ENCODE data around the gene IKBIP.
"Not testable (repeated sequence)": the region's sequence is repeated elsewhere in the genome, so short reads cannot be mapped to it uniquely, and the experiment has no call there.

IKBIP gene

GRCh38 chr12:98635657-98636323 lies 8.8 kb downstream of the IKBIP start:
- DNase-seq: peak; percentile 58

DNA sequence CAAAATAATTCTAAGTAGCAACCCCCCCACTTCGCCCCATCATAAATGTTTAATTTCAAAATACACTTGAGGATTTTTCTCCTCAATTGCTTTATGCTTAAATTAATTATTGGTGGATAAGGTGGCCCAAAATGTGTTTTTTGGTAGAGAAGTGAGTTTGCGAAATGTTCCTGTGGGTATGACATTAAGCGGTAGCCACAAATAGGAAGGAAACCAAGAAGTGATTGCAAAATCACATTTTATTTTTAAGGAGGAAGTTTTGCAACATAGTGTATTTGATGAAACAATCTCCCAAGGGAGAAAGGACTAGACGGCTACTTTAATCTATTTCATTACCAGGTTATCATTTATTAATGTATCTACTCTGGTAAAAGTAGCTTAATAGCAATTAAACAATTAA lies 25.6 kb downstream of the IKBIP start:
- no peak for DNase-seq

DNA sequence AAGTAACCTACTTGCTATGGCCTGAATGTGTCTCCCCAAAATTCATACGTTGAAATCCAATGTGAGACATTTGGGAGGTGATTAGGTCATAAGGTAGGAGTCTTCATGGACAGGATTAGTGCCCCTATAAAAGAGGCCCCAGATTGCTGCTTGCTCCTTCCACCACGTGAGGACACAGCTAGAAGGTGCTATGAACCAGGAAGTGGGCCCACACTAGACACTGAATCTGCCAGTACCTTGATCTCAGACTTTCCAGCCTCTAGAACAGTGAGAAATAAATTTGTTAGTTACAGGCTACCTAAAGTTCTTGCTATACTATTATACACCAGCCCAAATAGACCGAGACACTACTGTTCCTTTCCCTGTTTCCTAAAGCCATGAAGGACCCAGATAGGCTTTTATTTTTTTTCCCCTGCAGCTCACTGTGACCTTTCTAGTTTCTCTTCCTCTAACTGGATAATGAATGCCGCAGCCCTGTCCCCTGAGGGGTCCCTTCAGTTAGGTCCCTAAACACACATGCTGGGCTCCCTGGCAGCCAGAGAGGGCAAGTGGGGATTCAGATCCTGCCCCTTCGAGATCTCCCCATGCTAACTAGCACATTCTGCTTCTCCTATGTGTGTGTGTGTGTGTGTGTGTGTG lies 31.8 kb downstream of the IKBIP start:
- DNase-seq: no peak

- DNase-seq: no peak
These were observed 34.0 kb downstream of the IKBIP start for GRCh38 chr12:98610596-98610995.

DNA sequence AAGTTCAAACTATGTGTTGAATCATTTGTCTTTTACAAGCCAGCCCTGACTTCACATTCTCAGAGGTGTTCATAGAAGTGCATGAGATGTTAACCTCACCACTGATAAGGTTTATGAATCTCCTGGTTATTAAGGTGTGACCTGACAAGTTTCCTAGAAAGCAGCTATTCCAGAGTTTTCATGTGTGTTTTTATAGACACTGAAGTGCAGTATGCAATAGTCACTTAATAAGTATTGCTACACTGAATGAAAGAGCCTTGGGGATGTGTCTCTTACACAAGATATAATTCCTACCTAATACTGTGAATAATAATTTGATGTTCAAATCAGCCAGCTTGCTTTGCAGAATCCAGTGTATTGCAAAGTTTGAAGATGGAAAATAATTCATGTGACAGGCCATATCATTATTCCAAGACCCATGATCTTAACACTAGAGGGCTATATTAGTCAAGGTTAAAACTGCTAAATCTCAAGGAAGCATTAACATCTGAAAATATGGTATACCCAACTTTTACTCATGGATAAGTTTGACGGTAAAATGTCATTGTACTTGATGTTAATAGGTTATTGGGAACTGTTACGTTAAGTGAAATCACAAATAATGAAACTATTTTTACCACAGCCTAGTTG lies 38.1 kb downstream of the IKBIP start:
- no peak for DNase-seq

DNA sequence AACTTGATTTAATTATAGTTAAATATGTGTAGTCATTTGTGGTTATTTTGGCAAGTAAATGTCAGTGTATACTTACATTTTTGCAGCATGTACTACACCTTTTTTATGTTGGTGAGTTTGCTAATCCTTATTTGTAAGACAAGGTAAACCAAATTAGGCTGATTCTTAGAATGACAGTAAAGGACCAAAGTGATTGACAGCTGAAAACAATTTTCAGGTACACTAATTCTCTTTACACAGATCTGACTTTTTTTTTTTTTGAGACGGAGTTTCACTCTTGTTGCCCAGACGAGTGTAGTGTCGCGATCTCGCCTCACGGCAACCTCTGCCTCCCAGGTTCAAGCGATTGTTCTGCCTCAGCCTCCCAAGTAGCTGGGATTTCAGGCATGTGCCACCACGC lies 42.7 kb downstream of the IKBIP start:
- DNase-seq: no peak

- DNase-seq: not testable (repeated sequence)
These were observed 47.3 kb downstream of the IKBIP start for GRCh38 chr12:98597313-98597712.

DNA sequence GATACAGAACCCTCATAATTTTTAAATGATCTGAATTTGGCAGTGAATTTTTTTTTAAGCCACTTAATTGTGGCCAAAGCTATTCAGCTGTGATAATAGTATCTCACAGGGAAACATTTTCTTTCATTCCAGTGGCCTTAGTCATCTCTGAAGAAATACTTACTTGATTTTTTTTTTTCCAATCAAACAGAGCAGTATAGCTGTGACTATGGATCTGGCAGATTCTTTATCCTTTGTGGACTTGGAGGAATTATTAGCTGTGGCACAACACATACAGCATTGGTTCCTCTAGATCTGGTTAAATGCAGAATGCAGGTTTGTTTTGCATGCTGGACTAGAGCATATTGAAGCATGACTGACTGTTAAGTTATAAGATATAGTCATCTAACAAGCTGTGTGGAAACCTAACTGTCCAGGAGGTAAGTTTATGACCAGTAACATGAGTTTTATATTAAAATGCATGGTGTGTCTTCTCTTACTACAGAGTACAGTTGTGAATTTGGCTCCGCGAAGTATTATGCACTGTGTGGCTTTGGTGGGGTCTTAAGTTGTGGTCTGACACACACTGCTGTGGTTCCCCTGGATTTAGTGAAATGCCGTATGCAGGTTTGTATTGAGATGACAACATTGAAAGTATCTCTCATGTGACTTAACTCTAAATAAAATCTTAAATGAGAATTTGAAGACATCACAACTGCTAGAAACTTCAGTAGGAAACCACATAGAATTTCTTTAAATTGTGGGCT lies 49.2 kb downstream of the IKBIP start:
- no peak for DNase-seq

DNA sequence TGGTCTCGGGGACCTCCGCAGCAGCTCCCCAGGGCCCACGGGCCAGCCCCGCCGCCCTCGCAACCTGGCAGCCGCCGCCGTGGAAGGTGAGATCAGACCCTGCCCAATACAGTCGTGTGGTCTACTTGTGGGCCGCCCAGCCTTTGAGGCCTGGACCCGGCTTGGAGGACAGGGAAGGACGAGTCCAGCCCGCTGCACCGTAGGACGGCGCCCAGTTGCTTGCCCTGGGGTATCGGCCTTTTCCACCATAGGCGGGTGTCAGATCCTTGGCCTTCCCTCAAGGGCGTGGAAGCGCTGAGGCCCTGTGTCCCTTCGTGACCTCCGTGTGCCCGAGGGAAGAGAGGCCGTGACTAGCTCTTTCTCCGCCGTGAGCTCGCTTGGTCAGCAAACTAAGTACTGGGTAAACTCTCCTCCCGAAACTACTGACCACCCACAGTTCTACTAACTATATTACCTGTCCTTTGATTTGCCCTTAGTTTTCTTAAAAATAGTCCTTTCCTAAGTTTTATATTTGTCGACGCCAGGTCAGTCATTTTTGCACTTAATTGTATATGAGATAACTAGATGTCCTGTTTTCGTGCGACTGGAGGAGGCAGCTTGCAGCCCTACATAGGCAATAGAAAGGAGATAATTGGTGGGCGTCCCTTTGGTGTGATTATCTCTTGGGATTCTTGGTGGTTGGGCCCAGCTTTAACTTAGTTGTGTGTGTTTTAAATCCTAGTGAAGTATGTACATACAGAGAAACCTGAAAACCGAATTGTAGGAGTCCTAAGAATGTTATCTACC lies 50.3 kb downstream of the IKBIP start:
- no peak for DNase-seq

GRCh38 chr12:98593351-98594049 lies 51.1 kb downstream of the IKBIP start, which contains the start of gene SLC25A3:
Gene SLC25A3 (plus strand): TSS chr12:98593686. CDS start chr12:98593979, 293 bp downstream.
- DNase-seq: peak; percentile 97

DNA sequence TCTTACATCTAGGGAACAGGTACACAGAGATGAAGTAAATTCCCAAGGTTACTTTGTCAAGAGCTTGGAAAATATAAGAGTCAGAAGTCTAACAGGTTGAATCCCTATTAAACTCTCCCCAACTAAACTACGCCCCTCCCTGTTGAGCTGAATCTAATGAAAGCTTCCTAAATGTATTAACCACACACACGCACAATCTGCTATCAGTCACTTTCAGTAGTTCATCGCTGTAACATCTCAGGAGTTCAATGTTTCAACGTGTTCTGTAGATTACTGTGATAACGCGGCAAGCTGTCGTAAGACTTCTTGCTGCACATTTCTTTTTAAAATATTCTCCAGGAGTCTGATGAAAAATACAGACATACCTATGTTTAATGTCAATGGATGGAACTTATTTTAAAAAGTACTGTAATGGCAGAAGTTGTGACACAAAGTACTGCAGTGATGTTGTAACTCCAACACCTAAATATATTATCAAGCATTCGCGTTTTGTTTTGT lies 51.7 kb downstream of the IKBIP start:
- no peak for DNase-seq

DNA sequence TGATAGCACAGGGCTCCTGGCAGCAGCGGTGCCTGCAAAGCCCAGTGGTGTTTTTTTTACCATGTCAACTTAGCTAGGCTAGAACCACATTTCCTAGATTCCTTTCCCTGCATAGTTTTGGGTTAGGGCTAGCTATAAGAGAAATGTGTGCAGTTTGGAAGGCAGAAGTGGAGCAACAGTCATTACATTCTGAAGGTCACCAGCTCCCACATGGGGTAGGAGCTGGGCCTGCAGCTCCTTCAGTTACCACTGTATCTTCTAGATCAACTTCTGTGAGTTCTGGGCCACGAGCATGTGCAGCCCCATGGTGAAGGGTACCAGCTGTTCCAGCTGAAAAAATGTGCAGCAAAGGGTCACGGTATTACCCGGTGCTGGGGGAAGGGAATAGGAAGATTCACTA lies 53.4 kb downstream of the IKBIP start:
- no peak for DNase-seq

GRCh38 chr12:98587084-98587483 lies 57.5 kb downstream of the IKBIP start:
- peak; percentile 98 for DNase-seq

DNA sequence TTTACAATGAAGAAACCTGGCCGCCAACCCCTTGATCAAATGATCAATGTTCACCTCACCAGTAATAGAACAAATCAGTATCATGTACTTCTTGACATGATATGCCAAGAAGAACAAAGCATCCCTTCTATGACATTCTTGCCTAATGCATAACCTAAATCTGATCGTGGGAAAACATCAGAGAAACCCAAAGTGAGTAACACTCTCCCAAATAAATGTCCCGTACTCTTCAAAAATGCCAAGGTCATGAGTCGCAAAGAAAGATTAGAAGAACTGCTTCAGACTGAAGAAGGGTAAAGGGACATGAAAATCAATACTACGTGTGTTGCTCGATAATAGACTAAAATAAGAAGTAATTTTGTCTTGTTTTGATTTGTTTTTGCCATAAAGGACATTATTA lies 62.5 kb downstream of the IKBIP start:
- no peak for DNase-seq

- no peak for DNase-seq
These were observed 63.5 kb downstream of the IKBIP start for GRCh38 chr12:98581101-98581500.

- no peak for DNase-seq
These were observed 63.9 kb downstream of the IKBIP start for GRCh38 chr12:98580695-98581094.

GRCh38 chr12:98579835-98580234 lies 64.8 kb downstream of the IKBIP start:
- DNase-seq: no peak

DNA sequence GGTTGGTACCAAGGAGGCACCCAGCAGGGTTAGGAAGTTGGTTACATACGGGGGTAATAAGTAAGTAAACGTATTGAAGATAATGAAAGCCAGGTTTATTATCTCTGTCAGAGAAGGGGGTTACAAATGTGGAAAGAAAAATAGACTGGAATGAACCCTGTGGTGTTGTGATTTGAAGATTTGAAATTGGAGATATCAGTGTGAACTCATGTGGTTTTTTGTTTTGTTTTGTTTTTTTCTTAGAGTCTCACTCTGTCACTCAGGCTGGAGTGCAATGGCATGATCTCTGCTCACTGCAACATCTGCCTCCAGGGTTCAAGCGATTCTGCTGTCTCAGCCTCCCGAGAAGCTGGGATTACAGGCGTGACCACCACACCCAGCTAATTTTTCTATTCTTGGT lies 65.2 kb downstream of the IKBIP start:
- DNase-seq: no peak

GRCh38 chr12:98578821-98579220 lies 65.8 kb downstream of the IKBIP start:
- DNase-seq: peak; percentile 6

DNA sequence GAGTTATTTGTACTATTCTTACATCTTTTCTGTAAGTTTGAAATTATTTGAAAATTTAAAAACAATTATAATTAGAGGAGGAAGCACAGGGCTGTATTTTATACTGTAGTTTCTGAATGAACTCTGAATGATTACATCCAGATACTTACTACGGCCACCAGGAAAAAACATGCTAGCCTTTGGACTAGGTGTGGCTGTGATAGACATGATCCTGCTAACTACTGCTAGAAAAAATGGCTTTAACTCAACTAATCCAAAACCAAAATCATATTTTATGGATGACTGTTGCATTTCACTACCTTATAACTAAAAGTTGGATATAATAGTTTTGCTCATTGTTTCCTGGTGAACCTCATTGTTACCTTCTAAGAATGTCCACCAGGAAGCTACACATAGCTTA lies 66.2 kb downstream of the IKBIP start:
- DNase-seq: no peak

DNA sequence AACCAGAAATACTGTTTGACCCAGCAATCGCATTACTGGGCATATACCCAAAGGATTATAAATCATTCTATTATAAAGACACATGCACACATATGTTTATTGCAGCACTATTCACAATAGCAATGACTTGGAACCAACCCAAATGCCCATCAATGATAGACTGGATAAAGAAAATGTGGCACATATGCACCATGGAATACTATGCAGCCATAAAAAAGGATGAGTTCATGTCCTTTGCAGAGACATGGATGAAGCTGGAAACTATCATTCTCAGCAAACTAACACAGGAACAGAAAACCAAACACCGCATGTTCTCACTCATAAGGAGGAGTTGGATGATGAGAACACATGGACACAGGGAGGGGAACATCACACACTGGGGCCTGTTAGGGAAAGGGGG lies 67.8 kb downstream of the IKBIP start:
- DNase-seq: not testable (repeated sequence)

GRCh38 chr12:98575013-98575412 lies 69.6 kb downstream of the IKBIP start:
- DNase-seq: no peak

All from NCI-H2171 treated with DMSO at 0.1 percent for 48 hours (cell line).